Measurements from ENCODE around the gene SLC38A3. TPM values are rescaled to one million over a fixed set of nuclear protein-coding genes. Genes with fewer than 3 reads are reported as not detected.

The SLC38A3 gene
- total RNA-seq, 1 donor from 2014 or later, result 0.17 TPM

DNA sequence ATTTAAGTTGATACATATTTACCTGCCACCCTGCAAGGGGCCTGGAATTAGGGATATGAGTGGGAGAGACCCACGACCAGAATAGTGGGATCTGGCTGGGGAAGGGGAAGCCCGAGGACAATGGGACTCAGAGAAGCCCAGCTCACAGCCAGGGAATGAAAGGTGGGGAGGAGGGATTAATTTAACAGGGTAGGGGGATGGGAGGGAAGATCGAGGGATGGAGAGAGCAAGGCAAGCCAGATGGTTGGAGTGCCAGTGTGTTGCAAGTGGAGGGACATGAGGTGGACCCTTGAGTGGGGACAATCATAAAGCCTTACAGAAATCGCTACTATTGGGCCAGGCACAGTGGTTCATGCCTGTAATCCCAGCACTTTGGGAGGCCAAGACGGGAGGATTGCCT, 26.5 kb downstream of the SLC38A3 start:
- Histone ChIP-seq H3F3A (ENCODE audit: low read depth) (peaks cover 26% of the 10 kb centered on the region), H3K36me3 (no peaks in the 10 kb centered on the region), H3K4me2 (peak overlapping the region; percentile 45), H4K20me1 (ENCODE audit: low read depth) (peaks cover 4% of the 10 kb centered on the region), H3K4me1 (peaks cover 38% of the 10 kb centered on the region), H3K27ac (no peak overlapping the region), H3K27me3 (peaks cover 7% of the 10 kb centered on the region), H3K79me2 (ENCODE audit: low read depth) (peaks cover 6% of the 10 kb centered on the region), H3K9ac (no peak overlapping the region), H3K9me3 (ENCODE audit: low read depth) (no peaks in the 10 kb centered on the region), H3K4me3 (no peak overlapping the region), H2AFZ (replicated peaks) (no peak overlapping the region)
- peaks cover 65% of the 10 kb centered on the region for H3K4me1 Mint-ChIP-seq
- peaks cover 14% of the 10 kb centered on the region for H3K27me3 Mint-ChIP-seq (ENCODE audit: insufficient read depth, low read depth)
- no peaks in the 10 kb centered on the region for H3K9me3 Mint-ChIP-seq
- no peak for TF ChIP-seq EZH2 (IDR thresholded peaks at IDR 0.05)
- TF ChIP-seq, protein P1, sequence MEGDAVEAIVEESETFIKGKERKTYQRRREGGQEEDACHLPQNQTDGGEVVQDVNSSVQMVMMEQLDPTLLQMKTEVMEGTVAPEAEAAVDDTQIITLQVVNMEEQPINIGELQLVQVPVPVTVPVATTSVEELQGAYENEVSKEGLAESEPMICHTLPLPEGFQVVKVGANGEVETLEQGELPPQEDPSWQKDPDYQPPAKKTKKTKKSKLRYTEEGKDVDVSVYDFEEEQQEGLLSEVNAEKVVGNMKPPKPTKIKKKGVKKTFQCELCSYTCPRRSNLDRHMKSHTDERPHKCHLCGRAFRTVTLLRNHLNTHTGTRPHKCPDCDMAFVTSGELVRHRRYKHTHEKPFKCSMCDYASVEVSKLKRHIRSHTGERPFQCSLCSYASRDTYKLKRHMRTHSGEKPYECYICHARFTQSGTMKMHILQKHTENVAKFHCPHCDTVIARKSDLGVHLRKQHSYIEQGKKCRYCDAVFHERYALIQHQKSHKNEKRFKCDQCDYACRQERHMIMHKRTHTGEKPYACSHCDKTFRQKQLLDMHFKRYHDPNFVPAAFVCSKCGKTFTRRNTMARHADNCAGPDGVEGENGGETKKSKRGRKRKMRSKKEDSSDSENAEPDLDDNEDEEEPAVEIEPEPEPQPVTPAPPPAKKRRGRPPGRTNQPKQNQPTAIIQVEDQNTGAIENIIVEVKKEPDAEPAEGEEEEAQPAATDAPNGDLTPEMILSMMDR (IDR thresholded peaks at IDR 0.05), result no peak
- TF ChIP-seq EZH2phosphoT487 (IDR thresholded peaks at IDR 0.05), result no peak
- H3K27ac Mint-ChIP-seq, result peak overlapping the region; percentile 76
- H3K4me3 Mint-ChIP-seq, result no peak overlapping the region
- H3K36me3 Mint-ChIP-seq, result peaks cover 5% of the 10 kb centered on the region
- DNase-seq (ENCODE audit: low spot score), result peak; percentile 61

DNA sequence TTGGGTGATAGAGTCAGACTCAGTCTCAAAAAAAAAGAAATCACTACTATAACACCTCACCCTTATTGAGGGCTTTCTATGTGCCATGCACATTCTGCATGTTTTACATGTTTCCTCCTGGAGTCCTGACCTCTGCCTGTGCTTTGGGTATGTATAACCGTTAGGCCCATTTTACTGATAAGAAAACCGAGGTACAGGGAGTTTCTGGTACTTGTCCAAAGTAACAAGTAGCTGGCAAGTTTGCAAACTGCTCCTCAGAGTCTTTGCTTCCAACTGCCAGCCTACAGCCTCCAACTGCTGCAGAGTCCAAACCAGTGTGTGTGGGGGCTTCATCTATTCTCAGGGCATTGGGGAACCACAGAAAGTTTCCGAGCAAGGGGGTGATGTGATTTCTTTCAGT, 27.2 kb downstream of the SLC38A3 start:
- Histone ChIP-seq H2AFZ (replicated peaks) (no peak overlapping the region), H3K79me2 (ENCODE audit: low read depth) (peaks cover 14% of the 10 kb centered on the region), H3K4me1 (peaks cover 38% of the 10 kb centered on the region), H3K4me2 (no peak overlapping the region), H3K9ac (no peak overlapping the region), H3K4me3 (no peak overlapping the region), H4K20me1 (ENCODE audit: low read depth) (peaks cover 11% of the 10 kb centered on the region), H3K27ac (no peak overlapping the region), H3K9me3 (ENCODE audit: low read depth) (no peaks in the 10 kb centered on the region), H3F3A (ENCODE audit: low read depth) (peaks cover 26% of the 10 kb centered on the region), H3K36me3 (no peaks in the 10 kb centered on the region), H3K27me3 (no peaks in the 10 kb centered on the region)
- Mint-ChIP-seq H3K4me1 (peaks cover 62% of the 10 kb centered on the region), H3K27ac (peak overlapping the region; percentile 99), H3K27me3 (ENCODE audit: insufficient read depth, low read depth) (peaks cover 13% of the 10 kb centered on the region), H3K9me3 (no peaks in the 10 kb centered on the region), H3K4me3 (peak overlapping the region; percentile 81), H3K36me3 (peaks cover 5% of the 10 kb centered on the region)
- no peak for DNase-seq (ENCODE audit: low spot score)
- TF ChIP-seq EZH2phosphoT487 (IDR thresholded peaks at IDR 0.05) (no peak), EZH2 (IDR thresholded peaks at IDR 0.05) (no peak)
- TF ChIP-seq, protein P1 (IDR thresholded peaks at IDR 0.05), result no peak

DNA sequence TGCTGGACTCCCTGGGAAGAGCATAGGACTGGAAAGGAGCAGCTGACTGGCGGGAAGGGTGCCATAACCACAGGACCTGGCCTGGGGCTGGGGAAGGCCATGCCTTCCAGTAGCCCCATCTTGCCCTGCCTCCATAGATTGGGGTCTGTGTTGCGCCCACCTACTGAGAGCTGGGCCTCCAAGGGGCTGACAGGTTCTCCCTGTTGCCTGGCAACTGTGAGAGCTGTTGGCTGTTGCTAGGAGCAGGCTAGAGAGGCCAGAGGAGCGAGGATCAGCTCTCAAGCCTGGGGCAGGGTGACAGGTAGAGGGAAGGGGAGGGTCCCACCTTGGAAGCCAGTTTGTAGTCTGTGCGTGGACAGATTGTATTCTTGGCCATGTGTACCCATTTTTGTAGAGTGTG, 28.1 kb downstream of the SLC38A3 start:
- peak overlapping the region; percentile 81 for H3K4me3 Mint-ChIP-seq
- Histone ChIP-seq H3K9ac (no peak overlapping the region), H3F3A (ENCODE audit: low read depth) (peaks cover 24% of the 10 kb centered on the region), H3K4me3 (no peak overlapping the region), H3K4me1 (peaks cover 39% of the 10 kb centered on the region), H3K27me3 (no peaks in the 10 kb centered on the region), H2AFZ (replicated peaks) (no peak overlapping the region), H3K79me2 (ENCODE audit: low read depth) (peaks cover 22% of the 10 kb centered on the region), H3K27ac (no peak overlapping the region), H4K20me1 (ENCODE audit: low read depth) (peaks cover 20% of the 10 kb centered on the region), H3K4me2 (peak overlapping the region; percentile 57), H3K9me3 (ENCODE audit: low read depth) (no peaks in the 10 kb centered on the region), H3K36me3 (no peaks in the 10 kb centered on the region)
- H3K27me3 Mint-ChIP-seq (ENCODE audit: insufficient read depth, low read depth), result peaks cover 15% of the 10 kb centered on the region
- DNase-seq (ENCODE audit: low spot score), result peak; percentile 72
- no peak for TF ChIP-seq EZH2 (IDR thresholded peaks at IDR 0.05)
- TF ChIP-seq, protein P1 (IDR thresholded peaks at IDR 0.05), result no peak
- TF ChIP-seq EZH2phosphoT487 (IDR thresholded peaks at IDR 0.05), result no peak
- H3K36me3 Mint-ChIP-seq, result peaks cover 5% of the 10 kb centered on the region
- no peaks in the 10 kb centered on the region for H3K9me3 Mint-ChIP-seq
- peaks cover 63% of the 10 kb centered on the region for H3K4me1 Mint-ChIP-seq
- H3K27ac Mint-ChIP-seq, result peak overlapping the region; percentile 99

All from neural progenitor cell (in vitro differentiated cells).